ENCODE data around the gene CYSRT1. TPM values are rescaled to one million over a fixed set of nuclear protein-coding genes. Genes with fewer than 3 reads are reported as not detected.
A peak's percentile ranks its signal among the peaks of the same experiment; 100 is the strongest.

The CYSRT1 gene
- total RNA-seq, 2 experiments from 2014 or later = 1.7 to 2.9 TPM

GRCh38 chr9:137234758-137235423 is 9.9 kb downstream of the CYSRT1 start:
- Histone ChIP-seq H3K9me3 (ENCODE audit: low read length) (no peaks in the 10 kb centered on the region), H4K20me1 (ENCODE audit: insufficient read depth, low read length) (no peaks in the 10 kb centered on the region), H2AFZ (ENCODE audit: low read length) (no peak overlapping the region), H3K4me3 (ENCODE audit: low read depth, low read length, poor library complexity, severe bottlenecking) (no peak overlapping the region), H3K27ac (ENCODE audit: low read depth, low read length, poor library complexity, severe bottlenecking) (no peak overlapping the region), H3K4me1 (ENCODE audit: insufficient read depth, low read length, poor library complexity, severe bottlenecking) (peaks cover 49% of the 10 kb centered on the region), H3K79me2 (ENCODE audit: insufficient read depth, low read depth, low read length) (peaks cover 16% of the 10 kb centered on the region; the same call in 1 of the 2 replicates), H3K9me2 (ENCODE audit: insufficient read depth, low read length) (no peaks in the 10 kb centered on the region), H3K4me2 (ENCODE audit: low read length) (peak overlapping the region; percentile 75), H3K36me3 (ENCODE audit: insufficient read depth, low read length) (no peaks in the 10 kb centered on the region; the same call in 1 of the 2 replicates)
- DNase-seq (ENCODE audit: low spot score) = no peak
- intact Hi-C loops (cut with micrococcal nuclease; ENCODE audit: unreplicated experiment) = no loop called here
- ChIA-PET POLR2A (no interaction called here), CTCF (ENCODE audit: unreplicated experiment) (interaction anchor here (0.6 kb wide), 1 partner anchor 287 kb away, joined by 3 read pairs; no protein-coding TSS in a partner anchor)
- TF ChIP-seq CTCF (conservative IDR thresholded peaks at IDR 0.05; ENCODE audit: low read length) = no peak
- BruUV-seq (replicated peaks) = no TSS peak

- no peak overlapping the region for H3K4me3 ChIP-seq (ENCODE audit: low read depth, low read length, poor library complexity, severe bottlenecking)
- H3K79me2 ChIP-seq (ENCODE audit: insufficient read depth, low read depth, low read length) = peaks cover 17% of the 10 kb centered on the region; the same call in 1 of the 2 replicates
- no peak overlapping the region for H3K27ac ChIP-seq (ENCODE audit: low read depth, low read length, poor library complexity, severe bottlenecking)
- DNase-seq (ENCODE audit: low spot score) = no peak
- TF ChIP-seq EZH2phosphoT487 (IDR thresholded peaks at IDR 0.05; ENCODE audit: borderline replicate concordance, low read depth, low read length) (no peak), CTCF (conservative IDR thresholded peaks at IDR 0.05; ENCODE audit: low read length) (peak; percentile 36)
- peaks cover 49% of the 10 kb centered on the region for H3K4me1 ChIP-seq (ENCODE audit: insufficient read depth, low read length, poor library complexity, severe bottlenecking)
- no peaks in the 10 kb centered on the region for H4K20me1 ChIP-seq (ENCODE audit: insufficient read depth, low read length)
- BruUV-seq (replicated peaks) = no TSS peak
- H3K36me3 ChIP-seq (ENCODE audit: insufficient read depth, low read length) = no peaks in the 10 kb centered on the region; the same call in 1 of the 2 replicates
- H3K9me3 ChIP-seq (ENCODE audit: low read length) = no peaks in the 10 kb centered on the region
- peak overlapping the region; percentile 75 for H3K4me2 ChIP-seq (ENCODE audit: low read length)
- CTCF ChIA-PET (ENCODE audit: unreplicated experiment) = interaction anchor here (0.6 to 1.2 kb wide), 4 partner anchors 59 to 288 kb away, joined by 3 to 6 read pairs (median 3); no protein-coding TSS in a partner anchor
- no peaks in the 10 kb centered on the region for H3K9me2 ChIP-seq (ENCODE audit: insufficient read depth, low read length)
- intact Hi-C loops (cut with micrococcal nuclease; ENCODE audit: unreplicated experiment) = loop anchor here (2.0 kb wide), 2 partner anchors 33 to 167 kb away; no protein-coding TSS in a partner anchor
- POLR2A ChIA-PET = no interaction called here
- H2AFZ ChIP-seq (ENCODE audit: low read length) = no peak overlapping the region
Measured at GRCh38 chr9:137235424-137236237, 10.7 kb downstream of the CYSRT1 start.

Data from OCI-LY7 (cell line).